Activated CD8-positive, alpha-beta T cell treated with anti-CD3 and anti-CD28 coated beads for 36 hours (primary cell): Measurements from ENCODE around the gene LDB2. TPM values are rescaled to one million over a fixed set of nuclear protein-coding genes. Genes with fewer than 3 reads are reported as not detected.

ENCODE experiments used
- ATAC-seq: fragments of 200-7000 bp; cut with Tn5 transposase; one replicate; pipeline ENCODE4 v1.10.0; 2021; ENCODE audit warnings: mild to moderate bottlenecking, moderate library complexity
- CTCF ChIA-PET: fragments of 350-600 bp; sonication (Branson Sonifier 250); formaldehyde crosslinking; loops from one replicate; lab custom pipeline; 2021; ENCODE audit warnings: antibody characterized with exemption; lab: Charles Lee
- POLR2A ChIA-PET: fragments of 350-600 bp; sonication (Branson Sonifier 250); formaldehyde crosslinking; loops from one replicate; lab custom pipeline; 2021; ENCODE audit warnings: antibody characterized with exemption; lab: Charles Lee
- DNase-seq: peaks from one replicate; pipeline ENCODE4 v3.0.0-alpha.2; 2020
- H3K27ac Mint-ChIP-seq: one replicate; pipeline ENCODE4 v1.8.0; 2021; ENCODE audit warnings: mild to moderate bottlenecking, mixed read lengths
- H3K27me3 Mint-ChIP-seq: one replicate; pipeline ENCODE4 v1.8.0; 2021; ENCODE audit warnings: mixed read lengths
- H3K36me3 Mint-ChIP-seq: one replicate; pipeline ENCODE4 v1.8.0; 2021; ENCODE audit warnings: low read depth, mixed read lengths
- H3K4me1 Mint-ChIP-seq: one replicate; pipeline ENCODE4 v1.8.0; 2021; ENCODE audit warnings: low read depth, mixed read lengths
- H3K4me3 Mint-ChIP-seq: one replicate; pipeline ENCODE4 v1.8.0; 2021; ENCODE audit warnings: mild to moderate bottlenecking, moderate library complexity, mixed read lengths
- H3K9me3 Mint-ChIP-seq: one replicate; pipeline ENCODE4 v1.8.0; 2021; ENCODE audit warnings: mixed read lengths
- intact Hi-C: fragments of 100-400 bp; cut with micrococcal nuclease; formaldehyde crosslinking; loops from one replicate; pipeline ENCODE4 v1.10.0; 2022
- total RNA-seq, 2 experiments: library from RNA; stranded (reverse); gene quantifications; one replicate each; pipeline ENCODE4 v1.2.3, GENCODE V29; 2021
- TF ChIP-seq, protein P1 (sequence below): fragments of 200-600 bp; IDR thresholded peaks from one replicate; pipeline ENCODE4 v1.8.0; 2022; ENCODE audit warnings: antibody characterized with exemption, mild to moderate bottlenecking

Gene LDB2
- total RNA-seq, 2 experiments from 2014 or later: not detected

DNA sequence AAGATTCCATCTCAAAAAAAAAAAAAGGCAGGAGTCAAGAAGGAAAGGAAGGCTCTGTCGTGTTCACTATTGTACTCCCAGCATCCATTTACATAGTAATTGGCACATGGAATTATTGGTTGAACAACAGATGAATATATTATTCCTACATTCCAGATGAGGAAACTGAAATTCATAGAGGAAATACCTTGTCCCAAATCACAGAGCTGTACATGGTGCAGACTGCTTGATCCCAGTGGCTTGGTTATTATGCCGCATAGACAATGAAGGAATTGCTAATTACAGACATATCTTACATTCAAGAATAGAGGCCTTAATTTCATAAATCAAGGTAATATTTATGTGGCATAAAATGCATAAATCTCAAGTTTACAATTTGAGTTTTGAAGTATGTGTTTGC is 63.6 kb downstream of the LDB2 start:
- H3K27ac Mint-ChIP-seq: no peak overlapping the region
- H3K4me3 Mint-ChIP-seq: no peak overlapping the region
- H3K9me3 Mint-ChIP-seq: no peaks in the 10 kb centered on the region
- ATAC-seq (no peak), DNase-seq (no peak)
- intact Hi-C loops: no loop called here
- no peaks in the 10 kb centered on the region for H3K36me3 Mint-ChIP-seq
- ChIA-PET CTCF (no interaction called here), POLR2A (interaction anchor here (0.7 kb wide), 1 partner anchor 172 kb away, joined by 3 read pairs; no protein-coding TSS in a partner anchor)
- TF ChIP-seq, protein P1, sequence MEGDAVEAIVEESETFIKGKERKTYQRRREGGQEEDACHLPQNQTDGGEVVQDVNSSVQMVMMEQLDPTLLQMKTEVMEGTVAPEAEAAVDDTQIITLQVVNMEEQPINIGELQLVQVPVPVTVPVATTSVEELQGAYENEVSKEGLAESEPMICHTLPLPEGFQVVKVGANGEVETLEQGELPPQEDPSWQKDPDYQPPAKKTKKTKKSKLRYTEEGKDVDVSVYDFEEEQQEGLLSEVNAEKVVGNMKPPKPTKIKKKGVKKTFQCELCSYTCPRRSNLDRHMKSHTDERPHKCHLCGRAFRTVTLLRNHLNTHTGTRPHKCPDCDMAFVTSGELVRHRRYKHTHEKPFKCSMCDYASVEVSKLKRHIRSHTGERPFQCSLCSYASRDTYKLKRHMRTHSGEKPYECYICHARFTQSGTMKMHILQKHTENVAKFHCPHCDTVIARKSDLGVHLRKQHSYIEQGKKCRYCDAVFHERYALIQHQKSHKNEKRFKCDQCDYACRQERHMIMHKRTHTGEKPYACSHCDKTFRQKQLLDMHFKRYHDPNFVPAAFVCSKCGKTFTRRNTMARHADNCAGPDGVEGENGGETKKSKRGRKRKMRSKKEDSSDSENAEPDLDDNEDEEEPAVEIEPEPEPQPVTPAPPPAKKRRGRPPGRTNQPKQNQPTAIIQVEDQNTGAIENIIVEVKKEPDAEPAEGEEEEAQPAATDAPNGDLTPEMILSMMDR: no peak
- peaks cover 4% of the 10 kb centered on the region for H3K27me3 Mint-ChIP-seq
- H3K4me1 Mint-ChIP-seq: no peaks in the 10 kb centered on the region

DNA sequence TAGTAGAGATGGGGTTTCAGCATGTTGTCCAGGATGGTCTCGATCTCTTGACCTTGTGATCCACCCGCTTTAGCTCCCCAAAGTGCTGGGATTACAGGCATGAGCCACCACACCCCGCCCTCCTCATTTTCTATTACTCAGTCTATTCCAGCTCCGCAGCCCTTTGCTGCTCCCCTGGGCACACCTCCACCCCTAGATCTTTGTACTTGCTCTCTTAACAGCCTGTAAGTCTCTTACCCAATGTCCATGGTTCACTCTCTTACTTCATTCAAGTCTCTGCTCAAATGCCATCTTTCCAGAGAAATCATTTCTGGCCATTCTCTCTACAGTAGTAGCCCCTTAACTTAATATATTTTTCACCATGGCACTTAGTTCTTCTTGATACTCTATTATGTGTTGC is 64.7 kb downstream of the LDB2 start:
- ChIA-PET POLR2A (no interaction called here), CTCF (no interaction called here)
- ATAC-seq (no peak), DNase-seq (no peak)
- H3K27ac Mint-ChIP-seq: no peak overlapping the region
- TF ChIP-seq, protein P1: no peak
- no peaks in the 10 kb centered on the region for H3K4me1 Mint-ChIP-seq
- peaks cover 4% of the 10 kb centered on the region for H3K27me3 Mint-ChIP-seq
- intact Hi-C loops: no loop called here
- no peaks in the 10 kb centered on the region for H3K36me3 Mint-ChIP-seq
- H3K4me3 Mint-ChIP-seq: no peak overlapping the region
- no peaks in the 10 kb centered on the region for H3K9me3 Mint-ChIP-seq

DNA sequence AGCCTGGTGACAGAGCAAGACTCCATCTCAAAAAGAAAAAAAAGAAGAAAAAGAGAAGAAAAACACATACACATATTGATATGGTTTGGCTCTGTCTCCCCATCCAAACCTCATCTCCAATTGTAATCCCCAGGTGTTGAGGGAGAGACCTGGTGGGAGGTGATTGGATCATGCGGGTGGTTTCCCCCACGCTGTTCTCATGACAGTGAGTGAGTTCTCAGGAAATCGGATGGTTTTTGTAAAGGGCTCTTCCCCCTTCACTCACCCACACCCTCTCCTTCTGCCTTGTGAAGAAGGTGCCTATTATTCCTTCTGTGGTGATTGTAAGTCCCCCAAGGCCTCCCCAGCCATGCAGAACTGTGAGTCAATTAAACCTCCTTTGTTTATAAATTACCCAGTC is 68.4 kb downstream of the LDB2 start:
- H3K27ac Mint-ChIP-seq: no peak overlapping the region
- ChIA-PET CTCF (no interaction called here), POLR2A (no interaction called here)
- TF ChIP-seq, protein P1: no peak
- ATAC-seq (no peak), DNase-seq (no peak)
- peaks cover 4% of the 10 kb centered on the region for H3K27me3 Mint-ChIP-seq
- no peak overlapping the region for H3K4me3 Mint-ChIP-seq
- intact Hi-C loops: no loop called here
- H3K4me1 Mint-ChIP-seq: no peaks in the 10 kb centered on the region
- no peaks in the 10 kb centered on the region for H3K9me3 Mint-ChIP-seq
- no peaks in the 10 kb centered on the region for H3K36me3 Mint-ChIP-seq

- Mint-ChIP-seq H3K36me3 (no peaks in the 10 kb centered on the region), H3K4me3 (no peak overlapping the region), H3K4me1 (no peaks in the 10 kb centered on the region), H3K9me3 (no peaks in the 10 kb centered on the region), H3K27ac (no peak overlapping the region), H3K27me3 (no peaks in the 10 kb centered on the region)
- TF ChIP-seq, protein P1: no peak
- intact Hi-C loops: no loop called here
- ATAC-seq (no peak), DNase-seq (no peak)
- POLR2A ChIA-PET: no interaction called here
- CTCF ChIA-PET: no interaction called here
These were observed 70.4 kb downstream of the LDB2 start for GRCh38 chr4:16827794-16828724.

DNA sequence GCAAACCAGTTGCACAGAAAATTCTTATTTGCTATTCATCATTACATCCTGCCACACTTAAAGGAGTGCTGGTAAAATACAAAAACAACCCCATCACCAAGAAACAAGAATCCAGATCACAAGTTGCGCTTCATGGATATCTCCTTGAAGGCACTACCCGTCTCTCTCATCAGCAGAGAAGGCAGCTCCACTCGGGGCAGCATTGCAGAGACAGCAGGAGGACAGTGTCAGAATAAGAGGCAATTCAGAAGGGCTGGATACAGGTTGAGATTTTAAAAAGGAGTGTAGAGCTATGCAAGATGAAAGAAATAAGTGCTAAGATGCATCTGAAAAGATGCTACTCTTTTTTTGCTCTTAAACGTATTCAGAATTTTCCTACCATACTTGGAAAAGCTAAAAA is 71.4 kb downstream of the LDB2 start:
- intact Hi-C loops: no loop called here
- no peak for ATAC-seq
- CTCF ChIA-PET: no interaction called here

More for the DNA sequence above, 71.4 kb downstream of the LDB2 start:
- DNase-seq: no peak
- Mint-ChIP-seq H3K4me3 (no peak overlapping the region), H3K4me1 (no peaks in the 10 kb centered on the region), H3K9me3 (no peaks in the 10 kb centered on the region), H3K36me3 (no peaks in the 10 kb centered on the region), H3K27me3 (no peaks in the 10 kb centered on the region), H3K27ac (no peak overlapping the region)
- POLR2A ChIA-PET: no interaction called here
- TF ChIP-seq, protein P1: no peak
